Peyer's patch (tissue), 4 donors: ENCODE measurements around the gene ZC3H18. TPM values are rescaled to one million over a fixed set of nuclear protein-coding genes. Genes with fewer than 3 reads are reported as not detected.
A peak's percentile ranks its signal among the peaks of the same experiment; 100 is the strongest.
"Not testable (repeated sequence)": the region's sequence is repeated elsewhere in the genome, so short reads cannot be mapped to it uniquely, and the experiment has no call there.

Experiments used
- DNase-seq, 3 donors: peaks; one replicate each; pipeline ENCODE4 v3.0.0-alpha.2; 2017 to 2019
- H3K27ac ChIP-seq, 4 donors: fragments of 200-600 bp; sonication (generic); one replicate each; pipeline ENCODE4 v1.5.1; 2016 to 2019
- H3K27me3 ChIP-seq, 2 donors: fragments of 200-600 bp; sonication (generic); one replicate each; pipeline ENCODE4 v1.5.1; 2019
- H3K36me3 ChIP-seq, 3 donors: fragments of 200-600 bp; sonication (generic); one replicate each; pipeline ENCODE4 v1.5.1; 2016 to 2019
- H3K4me1 ChIP-seq, 4 donors: fragments of 200-600 bp; sonication (generic); one replicate each; pipeline ENCODE4 v1.5.1; 2016 to 2019
- H3K4me3 ChIP-seq, 4 donors: fragments of 200-600 bp; sonication (generic); 1 replicate in 3 of 4; 2 replicates in 1 of 4; pipeline ENCODE4 v1.5.1; 2016 to 2019; ENCODE audit warnings: mild to moderate bottlenecking in 1 of 4
- H3K9me3 ChIP-seq, 4 donors: fragments of 200-600 bp; sonication (generic); one replicate each; pipeline ENCODE4 v1.5.1; 2016 to 2019; ENCODE audit warnings: mild to moderate bottlenecking in 1 of 4
- POLR2A ChIP-seq, 2 donors: fragments of 450-650 bp; IDR thresholded peaks; one replicate each; pipeline ENCODE4 v1.5.1; 2017; ENCODE audit warnings: antibody characterized with exemption in 2 of 2, mild to moderate bottlenecking in 2 of 2, moderate library complexity in 2 of 2
- total RNA-seq, 4 donors: library from RNA; depleted of rRNA; stranded (reverse); fragments of >200 nt; gene quantifications; one replicate each; pipeline ENCODE4 v1.1.0, GENCODE V29; 2016
- TF ChIP-seq, protein P1 (sequence below), 6 experiments: fragments of 450-650 bp in 4 of 6; fragments of 200-600 bp in 2 of 6; sonication (generic) in 1 of 6; IDR thresholded peaks; one replicate each; pipeline ENCODE4 v1.5.1; 2017 to 2019; ENCODE audit warnings: antibody characterized with exemption in 6 of 6, mild to moderate bottlenecking in 3 of 6, moderate library complexity in 1 of 6

Gene ZC3H18
- total RNA-seq, 4 donors from 2014 or later: 22.8 to 47.0 (median 32.9) TPM

DNA sequence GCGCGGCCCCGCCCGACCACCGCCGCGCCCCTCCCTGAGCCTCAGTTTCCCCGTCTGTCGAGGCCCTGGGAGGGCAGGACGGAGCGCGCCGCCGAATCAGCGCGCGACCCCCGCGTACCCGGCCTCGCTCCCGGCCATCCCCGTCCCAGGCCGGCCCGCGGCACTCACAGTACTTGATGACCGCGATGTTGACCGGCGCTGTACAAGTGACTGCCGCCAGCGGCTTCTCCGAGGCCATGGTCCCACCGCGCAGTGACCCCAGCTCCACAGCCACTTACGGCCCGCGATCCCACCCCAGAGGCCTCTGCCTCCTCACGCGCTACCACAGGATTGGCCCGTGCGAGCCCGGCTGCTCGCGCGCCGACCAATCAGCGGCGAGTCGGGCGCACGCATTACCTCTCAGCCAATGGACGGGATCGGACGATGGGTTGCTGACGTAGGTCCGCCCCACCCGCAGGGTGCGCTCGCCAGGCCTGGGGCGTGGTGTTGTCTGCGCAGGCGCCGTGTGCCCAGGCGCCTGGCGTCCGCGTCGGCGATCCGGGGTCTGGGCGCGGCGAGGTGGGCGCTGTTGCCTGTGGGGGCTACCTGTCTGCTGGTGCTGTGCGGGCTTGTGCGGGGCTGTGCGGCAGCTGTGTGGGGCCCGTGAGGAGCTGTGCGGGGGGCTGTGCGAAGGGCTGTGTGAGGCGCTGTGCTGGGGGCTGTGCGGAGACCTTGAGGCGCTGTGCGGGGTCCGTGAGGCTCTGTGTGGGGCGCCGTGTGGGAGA, 92.8 kb downstream of the ZC3H18 start, which contains the start of gene MVD:
MVD (minus strand) TSS at position 249 of the 764 bp plus-strand sequence; CDS start at position 238, 11 bp downstream.
- H3K9me3 ChIP-seq: no peaks in the 10 kb centered on the region
- peak; percentile 96 to 98 (median 98) for DNase-seq
- H3K4me3 ChIP-seq: peak within 1 kb of the TSS; percentile 75 to 98 (median 92)
- peaks cover 0 to under 1% (median 0%) of the 10 kb centered on the region in 3 donors for H3K36me3 ChIP-seq
- peak within 1 kb of the TSS; percentile 84 to 96 (median 94) for H3K27ac ChIP-seq
- H3K4me1 ChIP-seq: peaks cover 0 to 33% (median 2%) of the 10 kb centered on the region in 4 donors
- H3K27me3 ChIP-seq: no peaks in the 10 kb centered on the region
- peak; percentile 85 to 92 for TF ChIP-seq POLR2A (IDR thresholded peaks at IDR 0.05)
- TF ChIP-seq, protein P1, sequence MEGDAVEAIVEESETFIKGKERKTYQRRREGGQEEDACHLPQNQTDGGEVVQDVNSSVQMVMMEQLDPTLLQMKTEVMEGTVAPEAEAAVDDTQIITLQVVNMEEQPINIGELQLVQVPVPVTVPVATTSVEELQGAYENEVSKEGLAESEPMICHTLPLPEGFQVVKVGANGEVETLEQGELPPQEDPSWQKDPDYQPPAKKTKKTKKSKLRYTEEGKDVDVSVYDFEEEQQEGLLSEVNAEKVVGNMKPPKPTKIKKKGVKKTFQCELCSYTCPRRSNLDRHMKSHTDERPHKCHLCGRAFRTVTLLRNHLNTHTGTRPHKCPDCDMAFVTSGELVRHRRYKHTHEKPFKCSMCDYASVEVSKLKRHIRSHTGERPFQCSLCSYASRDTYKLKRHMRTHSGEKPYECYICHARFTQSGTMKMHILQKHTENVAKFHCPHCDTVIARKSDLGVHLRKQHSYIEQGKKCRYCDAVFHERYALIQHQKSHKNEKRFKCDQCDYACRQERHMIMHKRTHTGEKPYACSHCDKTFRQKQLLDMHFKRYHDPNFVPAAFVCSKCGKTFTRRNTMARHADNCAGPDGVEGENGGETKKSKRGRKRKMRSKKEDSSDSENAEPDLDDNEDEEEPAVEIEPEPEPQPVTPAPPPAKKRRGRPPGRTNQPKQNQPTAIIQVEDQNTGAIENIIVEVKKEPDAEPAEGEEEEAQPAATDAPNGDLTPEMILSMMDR (IDR thresholded peaks at IDR 0.05): peak in 1 of 6 experiments; percentile 2

- no peak overlapping the region for H3K27ac ChIP-seq
Observed at GRCh38 chr16:88665148-88665547, 94.9 kb downstream of the ZC3H18 start.

GRCh38 chr16:88665570-88665969, 95.4 kb downstream of the ZC3H18 start:
- Histone ChIP-seq H3K36me3 (no peaks in the 10 kb centered on the region), H3K4me3 (no peak overlapping the region), H3K27me3 (no peaks in the 10 kb centered on the region), H3K9me3 (no peaks in the 10 kb centered on the region), H3K4me1 (peaks cover 0 to 24% (median 2%) of the 10 kb centered on the region in 4 donors), H3K27ac (no peak overlapping the region)
- TF ChIP-seq, protein P1 (IDR thresholded peaks at IDR 0.05): no peak
- no peak for TF ChIP-seq POLR2A (IDR thresholded peaks at IDR 0.05)
- no peak for DNase-seq

More at GRCh38 chr16:88665148-88665547, 94.9 kb downstream of the ZC3H18 start:
- Histone ChIP-seq H3K9me3 (no peaks in the 10 kb centered on the region), H3K36me3 (no peaks in the 10 kb centered on the region), H3K27me3 (no peaks in the 10 kb centered on the region), H3K4me1 (peaks cover 0 to 27% (median 2%) of the 10 kb centered on the region in 4 donors), H3K4me3 (no peak overlapping the region)
- TF ChIP-seq, protein P1 (IDR thresholded peaks at IDR 0.05): no peak
- no peak for TF ChIP-seq POLR2A (IDR thresholded peaks at IDR 0.05)
- DNase-seq: no peak

DNA sequence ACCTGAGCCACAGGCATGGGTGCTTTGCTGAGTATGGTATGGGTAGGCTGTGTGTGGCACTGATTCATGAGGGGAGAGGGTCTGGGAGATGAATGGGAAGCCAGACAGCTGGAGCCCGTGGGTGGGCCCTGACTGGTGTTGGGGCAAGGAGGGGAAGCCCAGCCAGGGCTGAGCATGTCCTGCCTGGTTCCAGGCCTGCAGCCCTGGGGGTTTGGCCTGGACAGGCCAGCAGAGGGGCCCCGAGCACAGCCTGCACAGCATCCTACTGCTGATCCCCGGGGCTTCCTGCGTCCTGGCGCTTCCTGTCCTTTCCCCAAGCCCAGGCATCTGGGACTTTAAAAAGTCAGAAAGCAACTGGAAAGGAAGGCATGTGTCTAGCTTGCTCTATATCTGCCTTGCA, 97.3 kb downstream of the ZC3H18 start:
- DNase-seq: no peak
- Histone ChIP-seq H3K27me3 (no peaks in the 10 kb centered on the region), H3K4me1 (peaks cover 0 to 10% (median 2%) of the 10 kb centered on the region in 4 donors), H3K9me3 (no peaks in the 10 kb centered on the region), H3K4me3 (no peak overlapping the region), H3K36me3 (no peaks in the 10 kb centered on the region), H3K27ac (no peak overlapping the region)
- TF ChIP-seq, protein P1 (IDR thresholded peaks at IDR 0.05): no peak
- no peak for TF ChIP-seq POLR2A (IDR thresholded peaks at IDR 0.05)

- H3K9me3 ChIP-seq, H3K36me3 ChIP-seq, H3K4me1 ChIP-seq, H3K27me3 ChIP-seq, DNase-seq, H3K27ac ChIP-seq, H3K4me3 ChIP-seq: not testable (repeated sequence)
Observed at GRCh38 chr16:88669493-88669892, 99.3 kb downstream of the ZC3H18 start.

DNA sequence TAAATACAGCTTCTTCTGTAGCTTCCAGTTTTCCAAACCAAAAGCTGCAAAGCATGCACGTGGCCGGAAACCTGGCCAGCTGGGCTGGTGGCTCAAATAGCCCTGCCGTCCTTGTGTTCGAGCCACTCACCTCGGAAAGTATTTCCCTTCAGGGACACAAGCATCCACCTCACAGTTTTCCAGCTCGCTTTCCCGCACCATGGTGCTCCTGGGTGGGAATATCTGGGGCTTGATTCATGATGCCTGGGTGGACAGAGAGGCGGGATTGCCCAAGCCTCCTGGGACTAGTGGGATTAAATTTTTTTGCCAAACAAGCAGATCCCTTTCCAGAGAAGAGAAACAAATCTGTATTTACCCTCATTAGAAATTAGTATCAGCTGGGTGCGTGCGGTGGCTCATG, 99.8 kb downstream of the ZC3H18 start:
- H3K4me3 ChIP-seq: no peak overlapping the region
- H3K4me1 ChIP-seq: no peaks in the 10 kb centered on the region
- no peak for TF ChIP-seq POLR2A (IDR thresholded peaks at IDR 0.05)
- TF ChIP-seq, protein P1 (IDR thresholded peaks at IDR 0.05): no peak

More for the DNA sequence above, 99.8 kb downstream of the ZC3H18 start:
- no peak overlapping the region for H3K27ac ChIP-seq
- no peaks in the 10 kb centered on the region for H3K27me3 ChIP-seq
- H3K36me3 ChIP-seq: no peaks in the 10 kb centered on the region
- H3K9me3 ChIP-seq: no peaks in the 10 kb centered on the region
- DNase-seq: no peak
